DMS79 (cell line): ENCODE data around the gene TINAGL1.
A peak's percentile ranks its signal among the peaks of the same experiment; 100 is the strongest.

Experiments used
- DNase-seq: peaks from one replicate; lab custom pipeline; 2025; lab: John Stamatoyannopoulos, UW

Gene TINAGL1

GRCh38 chr1:31607360-31607759 is 31.0 kb downstream of the TINAGL1 start:
- DNase-seq, result no peak

- no peak for DNase-seq
Observed at GRCh38 chr1:31609514-31610118, 33.3 kb downstream of the TINAGL1 start.

GRCh38 chr1:31614414-31615005 is 38.2 kb downstream of the TINAGL1 start:
- no peak for DNase-seq

- no peak for DNase-seq
Observed at GRCh38 chr1:31615414-31615813, 39.1 kb downstream of the TINAGL1 start.

GRCh38 chr1:31615939-31616338 is 39.6 kb downstream of the TINAGL1 start:
- no peak for DNase-seq

DNA sequence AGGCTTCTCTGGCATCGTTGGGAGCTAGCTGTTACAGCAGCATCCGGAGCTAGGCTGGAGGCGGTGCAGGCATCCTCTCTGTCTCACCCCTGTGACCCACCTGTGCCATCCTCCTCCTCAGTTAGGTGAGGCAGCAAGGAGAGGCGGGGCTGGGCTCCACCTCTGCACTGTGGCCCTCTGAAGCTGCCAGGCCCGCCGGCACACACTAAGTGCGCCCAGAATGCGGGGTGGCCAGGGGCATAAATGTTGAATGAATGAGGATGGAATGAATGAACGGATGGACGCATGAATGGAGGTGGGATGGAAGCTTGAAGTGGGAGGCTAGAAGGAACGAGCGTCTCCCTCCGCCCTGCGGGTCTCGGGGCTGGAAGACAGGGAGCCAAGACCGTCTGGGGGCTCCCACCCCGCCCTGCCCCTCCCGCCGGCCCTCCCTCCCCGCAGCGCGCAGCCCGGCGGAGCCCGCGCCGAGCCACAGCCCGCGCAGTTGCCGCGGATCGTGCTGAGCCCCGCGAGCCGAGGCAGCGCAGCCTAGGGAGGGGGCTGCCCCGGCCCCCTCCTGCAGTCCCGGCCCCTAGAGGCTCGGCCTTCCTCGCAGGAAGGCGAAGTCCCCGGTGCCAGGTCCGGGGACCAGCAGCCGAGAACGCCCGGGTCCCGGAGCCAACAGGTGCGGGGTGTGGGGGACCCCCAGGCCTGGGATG is 41.1 kb downstream of the TINAGL1 start, which contains the start of gene HCRTR1:
Gene HCRTR1 (plus strand): TSS at position 472 of the 698 bp plus-strand sequence. CDS start 1,504 bp downstream, outside the sequence.
- no peak for DNase-seq

GRCh38 chr1:31617916-31618746 is 41.8 kb downstream of the TINAGL1 start:
- peak; percentile 28 for DNase-seq

- no peak for DNase-seq
Observed at GRCh38 chr1:31618916-31619846, 42.9 kb downstream of the TINAGL1 start.

DNA sequence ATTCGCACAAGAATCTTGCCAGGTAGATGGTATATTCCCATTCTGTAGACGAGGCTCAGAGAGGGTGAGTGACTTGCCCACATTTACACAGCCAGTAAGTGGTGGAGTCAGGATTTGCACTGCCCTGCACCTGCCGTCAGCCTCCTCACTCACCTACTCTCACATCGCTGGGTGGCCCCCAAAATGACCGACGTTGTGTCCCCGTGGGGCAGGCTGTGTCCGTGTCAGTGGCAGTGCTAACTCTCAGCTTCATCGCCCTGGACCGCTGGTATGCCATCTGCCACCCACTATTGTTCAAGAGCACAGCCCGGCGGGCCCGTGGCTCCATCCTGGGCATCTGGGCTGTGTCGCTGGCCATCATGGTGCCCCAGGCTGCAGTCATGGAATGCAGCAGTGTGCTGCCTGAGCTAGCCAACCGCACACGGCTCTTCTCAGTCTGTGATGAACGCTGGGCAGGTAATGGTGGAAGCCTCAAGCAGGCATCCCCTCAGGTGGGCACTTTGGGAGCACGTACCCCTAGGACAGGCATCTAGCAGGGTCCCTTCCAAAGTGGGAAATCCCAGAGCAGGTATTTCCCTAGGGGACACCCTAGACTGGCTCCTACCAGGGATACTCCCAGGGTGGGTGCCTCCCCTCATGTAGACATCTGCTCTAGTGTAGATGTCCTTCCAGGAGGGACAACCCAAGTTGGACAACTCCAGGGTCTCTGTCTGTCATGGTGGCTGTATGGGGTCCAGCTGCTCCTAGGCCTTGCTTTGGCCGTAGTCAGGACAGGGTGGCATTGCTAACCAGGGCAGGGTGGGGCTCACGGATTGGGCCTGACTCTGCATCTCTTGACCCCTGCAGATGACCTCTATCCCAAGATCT is 44.5 kb downstream of the TINAGL1 start:
- DNase-seq, result no peak

GRCh38 chr1:31621498-31621820 is 45.1 kb downstream of the TINAGL1 start:
- DNase-seq, result no peak

- DNase-seq, result no peak
Observed at GRCh38 chr1:31621847-31622730, 45.8 kb downstream of the TINAGL1 start.

DNA sequence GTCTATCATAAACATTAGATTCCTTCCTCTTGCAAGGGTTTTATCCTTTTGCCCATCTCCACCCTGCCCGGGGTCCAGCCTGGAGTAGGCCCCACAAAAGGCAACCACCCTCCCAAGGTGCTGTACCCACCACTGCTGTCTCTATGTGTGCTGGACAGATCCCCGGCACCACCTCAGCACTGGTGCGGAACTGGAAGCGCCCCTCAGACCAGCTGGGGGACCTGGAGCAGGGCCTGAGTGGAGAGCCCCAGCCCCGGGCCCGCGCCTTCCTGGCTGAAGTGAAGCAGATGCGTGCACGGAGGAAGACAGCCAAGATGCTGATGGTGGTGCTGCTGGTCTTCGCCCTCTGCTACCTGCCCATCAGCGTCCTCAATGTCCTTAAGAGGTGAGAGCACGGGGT is 47.0 kb downstream of the TINAGL1 start:
- no peak for DNase-seq

DNA sequence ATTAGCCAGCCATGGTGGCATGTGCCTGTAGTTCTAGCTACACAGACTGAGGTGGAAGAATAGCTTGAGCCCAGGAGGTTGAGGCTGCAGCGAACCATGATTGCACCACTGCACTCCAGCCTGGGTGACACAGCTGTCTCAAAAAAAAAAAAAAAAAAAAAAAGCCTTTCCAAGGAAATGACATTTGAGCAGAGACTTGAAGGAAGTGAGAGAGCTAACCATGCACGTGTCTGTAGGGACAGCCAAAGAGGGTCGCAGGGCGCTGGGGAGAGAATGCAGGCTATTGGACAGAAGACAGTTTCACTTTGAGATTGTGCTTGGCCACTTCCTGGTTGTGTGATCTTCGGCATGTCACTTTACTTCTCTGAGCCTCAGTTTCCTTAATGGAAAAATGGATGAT is 48.0 kb downstream of the TINAGL1 start:
- DNase-seq, result no peak

DNA sequence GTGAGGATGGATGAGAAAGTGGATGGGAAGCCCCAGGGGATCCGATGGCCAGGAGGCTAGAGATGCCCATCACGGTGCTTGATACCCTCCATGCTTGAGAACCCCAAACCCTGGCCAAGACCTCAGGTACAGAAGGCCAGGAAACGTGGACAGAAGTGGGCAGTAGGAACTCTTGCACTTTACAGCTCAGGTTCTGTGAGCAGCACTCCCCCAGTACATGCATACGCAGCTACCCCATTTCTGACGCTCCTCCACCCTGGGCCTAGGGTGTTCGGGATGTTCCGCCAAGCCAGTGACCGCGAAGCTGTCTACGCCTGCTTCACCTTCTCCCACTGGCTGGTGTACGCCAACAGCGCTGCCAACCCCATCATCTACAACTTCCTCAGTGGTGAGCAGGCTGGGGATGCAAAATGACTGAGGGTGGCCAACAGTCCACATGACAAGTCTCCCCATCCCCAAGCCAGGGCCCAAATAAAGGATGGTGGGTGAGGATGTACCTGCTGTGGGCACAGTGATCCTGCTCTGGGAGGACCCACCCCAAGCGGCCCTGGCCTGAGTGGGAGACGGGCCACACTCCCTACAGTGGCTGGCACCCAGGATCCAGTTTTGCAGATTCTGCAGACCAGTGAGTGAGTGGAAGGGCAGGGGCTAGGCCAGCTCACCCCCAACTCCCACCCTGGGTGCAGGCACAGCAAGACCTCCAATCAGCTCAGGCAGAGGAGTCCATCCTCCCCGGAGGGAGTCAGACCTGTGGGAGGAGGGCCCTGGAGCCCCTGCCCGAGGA is 48.6 kb downstream of the TINAGL1 start:
- DNase-seq, result no peak

GRCh38 chr1:31625561-31626222 is 49.4 kb downstream of the TINAGL1 start:
- no peak for DNase-seq

GRCh38 chr1:31626223-31627207 is 50.2 kb downstream of the TINAGL1 start:
- no peak for DNase-seq
